HepG2 (cell line): ENCODE results near the gene GRAMD2A. TPM values are rescaled to one million over a fixed set of nuclear protein-coding genes. Genes with fewer than 3 reads are reported as not detected.
A peak's percentile ranks its signal among the peaks of the same experiment; 100 is the strongest.

Source experiments
- ARNT2 ChIP-seq: sonication (generic); formaldehyde crosslinking; IDR thresholded peaks from 2 replicates; pipeline ENCODE4 v1.8.0; 2022; ENCODE audit warnings: mild to moderate bottlenecking, low read depth, missing genetic modification reagents, moderate library complexity
- FOXP4 ChIP-seq: sonication (generic); formaldehyde crosslinking; IDR thresholded peaks from 2 replicates; pipeline ENCODE4 v1.4.0; 2020; ENCODE audit warnings: missing genetic modification reagents
- PHF8 ChIP-seq: sonication (generic); formaldehyde crosslinking; IDR thresholded peaks from 2 replicates; pipeline ENCODE4 v1.5.0; 2020; ENCODE audit warnings: missing genetic modification reagents
- SNRNP70 ChIP-seq: fragments of 200-400 bp; formaldehyde crosslinking; IDR thresholded peaks from 2 replicates; pipeline ENCODE4 v1.6.1; 2017; ENCODE audit warnings: mild to moderate bottlenecking, low read depth, low read length, moderate library complexity
- SRSF9 ChIP-seq: fragments of 200-400 bp; formaldehyde crosslinking; IDR thresholded peaks from 2 replicates; pipeline ENCODE4 v1.6.1; 2018; ENCODE audit warnings: borderline replicate concordance, mild to moderate bottlenecking, low read depth, low read length; ENCODE audit not compliant: insufficient read depth, poor library complexity, severe bottlenecking
- TBX3 ChIP-seq: fragments of 450-650 bp; IDR thresholded peaks from 2 replicates; pipeline ENCODE4 v1.6.1; 2017; ENCODE audit warnings: antibody characterized with exemption, mild to moderate bottlenecking, inconsistent platforms, borderline replicate concordance
- TCF7 ChIP-seq: sonication (generic); IDR thresholded peaks from 2 replicates; pipeline ENCODE4 v1.6.1; 2016; ENCODE audit warnings: antibody characterized with exemption, low read depth
- THAP8 ChIP-seq: sonication (generic); formaldehyde crosslinking; IDR thresholded peaks from 2 replicates; pipeline ENCODE4 v1.5.1; 2020; ENCODE audit warnings: missing genetic modification reagents, mild to moderate bottlenecking, borderline replicate concordance
- ZBTB33 ChIP-seq: sonication (generic); formaldehyde crosslinking; IDR thresholded peaks from 2 replicates; pipeline ENCODE4 v1.4.0; 2020; ENCODE audit warnings: missing genetic modification reagents
- ZNF329 ChIP-seq: sonication (generic); formaldehyde crosslinking; IDR thresholded peaks from 2 replicates; pipeline ENCODE4 v1.9.0; 2021; ENCODE audit warnings: low read depth, mild to moderate bottlenecking, missing genetic modification reagents
- ZNF607 ChIP-seq: sonication (generic); formaldehyde crosslinking; IDR thresholded peaks from 2 replicates; pipeline ENCODE4 v1.5.1; 2020; ENCODE audit warnings: missing genetic modification reagents, mild to moderate bottlenecking, borderline replicate concordance
- ZNF609 ChIP-seq: sonication (generic); formaldehyde crosslinking; IDR thresholded peaks from 2 replicates; pipeline ENCODE4 v1.4.0; 2020; ENCODE audit warnings: mild to moderate bottlenecking, missing genetic modification reagents, borderline replicate concordance
- ZNF678 ChIP-seq: sonication (generic); formaldehyde crosslinking; IDR thresholded peaks from 2 replicates; pipeline ENCODE4 v1.4.0; 2020; ENCODE audit warnings: mild to moderate bottlenecking, missing genetic modification reagents
- ZXDC ChIP-seq: sonication (generic); formaldehyde crosslinking; IDR thresholded peaks from 2 replicates; pipeline ENCODE4 v1.5.0; 2020; ENCODE audit warnings: mild to moderate bottlenecking, missing genetic modification reagents
- polyA plus RNA-seq, 8 experiments: library from polyadenylated mRNA; depleted of rRNA in 3 of 8; stranded (reverse) in 7 of 8; unstranded in 1 of 8; fragments of >200 nt; fragmentation: Illumina TruSeq in 4 of 8; extraction: Trizol in 4 of 8; gene quantifications; 2 replicates each; pipeline versions ENCODE4 v1.2.1 to v1.2.3, GENCODE V29; 2011 to 2016; ENCODE audit warnings: low read depth in 4 of 8, missing spikeins in 1 of 8, mixed read lengths in 1 of 8; ENCODE audit not compliant: insufficient read depth in 1 of 8
- total RNA-seq, 5 experiments: library from RNA; depleted of rRNA; stranded (reverse); fragments of >200 nt; fragmentation: Illumina TruSeq; extraction: Trizol; gene quantifications; 2 replicates each; pipeline ENCODE4 v1.2.3, GENCODE V29; 2016; ENCODE audit warnings: low read depth in 1 of 5

The GRAMD2A gene
- total and polyA plus RNA-seq, 2 of the 13 experiments (the other 11 are each of a cell fraction or from before 2014, with no cell fraction given), result 0.04 TPM; not detected in 1

- no peak for TF ChIP-seq ZNF609 (CRISPR knock-in tag)
- peak; percentile 10; the same call in 1 of the 2 replicates for TF ChIP-seq FOXP4 (CRISPR knock-in tag)
- TF ChIP-seq ZNF329 (CRISPR knock-in tag), result no peak; the same call in 1 of the 2 replicates
- no peak for TF ChIP-seq SNRNP70
- TF ChIP-seq THAP8 (CRISPR knock-in tag), result no peak
- no peak for TF ChIP-seq ZNF678
- TF ChIP-seq ZBTB33 (CRISPR knock-in tag), result no peak
- no peak for TF ChIP-seq ZNF607 (CRISPR knock-in tag)
- peak; percentile 62 for TF ChIP-seq ARNT2 (CRISPR knock-in tag)
- no peak for TF ChIP-seq SRSF9
- TF ChIP-seq ZXDC (CRISPR knock-in tag), result 0 out of 2 replicates have a peak, but pooled peaks have one; percentile 42
- TF ChIP-seq TCF7, result no peak
- TF ChIP-seq TBX3, result no peak
- TF ChIP-seq PHF8 (CRISPR knock-in tag), result no peak; the same call in 1 of the 2 replicates
Observed at GRCh38 chr15:72230197-72231065, 32.8 kb upstream of the GRAMD2A start (continued).
